Measurements from ENCODE around the gene NHLRC1. TPM values are rescaled to one million over a fixed set of nuclear protein-coding genes. Genes with fewer than 3 reads are reported as not detected.

The NHLRC1 gene
- total and polyA plus RNA-seq, 2 of the 13 experiments (the other 11 are each of a cell fraction or from before 2014, with no cell fraction given): 0.04 to 0.11 TPM

DNA sequence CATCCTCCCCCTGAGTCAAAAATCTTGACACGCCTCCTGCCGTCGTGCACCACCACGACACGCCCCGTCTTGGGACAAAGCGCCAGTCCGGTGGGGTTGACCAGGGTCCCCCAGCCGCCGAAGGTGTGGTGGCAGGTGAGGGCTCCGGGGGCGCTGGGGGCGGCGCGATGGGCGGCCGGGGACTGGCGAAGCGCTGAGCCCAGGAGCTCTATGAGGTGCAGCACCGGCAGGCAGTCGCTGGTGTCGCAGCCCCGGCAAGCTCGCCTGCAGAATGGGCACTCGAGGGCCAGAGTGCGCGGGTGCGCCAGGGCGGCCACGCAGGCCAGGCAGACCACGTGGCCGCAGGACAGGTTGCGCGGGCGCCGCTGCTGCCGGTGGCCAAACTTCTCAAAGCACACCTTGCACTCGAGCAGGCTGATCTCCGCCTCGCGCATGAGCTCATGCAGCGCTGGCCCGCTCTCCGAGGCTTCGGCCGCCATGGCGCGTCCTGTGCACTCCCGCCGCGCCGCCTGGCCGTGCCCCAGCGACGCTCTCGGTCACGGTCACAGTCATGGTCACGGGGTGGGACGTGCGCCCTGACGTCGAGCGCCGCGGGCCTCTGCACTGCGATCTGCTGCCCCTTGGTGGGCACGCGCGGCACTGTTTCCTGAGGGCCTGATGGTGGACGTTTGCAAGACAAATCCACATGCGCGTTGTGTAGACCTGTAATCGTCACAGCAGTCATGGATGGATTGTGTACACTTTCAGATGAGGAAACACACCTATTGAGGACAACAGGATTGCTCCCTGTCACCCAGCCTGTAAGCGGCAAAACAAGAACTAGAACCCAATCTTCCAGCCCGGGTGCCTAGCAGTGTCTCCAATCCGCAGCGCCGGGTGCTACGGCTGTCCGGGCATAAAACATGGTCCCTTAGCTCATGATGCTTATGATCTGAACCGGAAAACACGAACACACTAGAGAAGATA is at the start of gene NHLRC1 (continued):
- TF ChIP-seq, protein P1, sequence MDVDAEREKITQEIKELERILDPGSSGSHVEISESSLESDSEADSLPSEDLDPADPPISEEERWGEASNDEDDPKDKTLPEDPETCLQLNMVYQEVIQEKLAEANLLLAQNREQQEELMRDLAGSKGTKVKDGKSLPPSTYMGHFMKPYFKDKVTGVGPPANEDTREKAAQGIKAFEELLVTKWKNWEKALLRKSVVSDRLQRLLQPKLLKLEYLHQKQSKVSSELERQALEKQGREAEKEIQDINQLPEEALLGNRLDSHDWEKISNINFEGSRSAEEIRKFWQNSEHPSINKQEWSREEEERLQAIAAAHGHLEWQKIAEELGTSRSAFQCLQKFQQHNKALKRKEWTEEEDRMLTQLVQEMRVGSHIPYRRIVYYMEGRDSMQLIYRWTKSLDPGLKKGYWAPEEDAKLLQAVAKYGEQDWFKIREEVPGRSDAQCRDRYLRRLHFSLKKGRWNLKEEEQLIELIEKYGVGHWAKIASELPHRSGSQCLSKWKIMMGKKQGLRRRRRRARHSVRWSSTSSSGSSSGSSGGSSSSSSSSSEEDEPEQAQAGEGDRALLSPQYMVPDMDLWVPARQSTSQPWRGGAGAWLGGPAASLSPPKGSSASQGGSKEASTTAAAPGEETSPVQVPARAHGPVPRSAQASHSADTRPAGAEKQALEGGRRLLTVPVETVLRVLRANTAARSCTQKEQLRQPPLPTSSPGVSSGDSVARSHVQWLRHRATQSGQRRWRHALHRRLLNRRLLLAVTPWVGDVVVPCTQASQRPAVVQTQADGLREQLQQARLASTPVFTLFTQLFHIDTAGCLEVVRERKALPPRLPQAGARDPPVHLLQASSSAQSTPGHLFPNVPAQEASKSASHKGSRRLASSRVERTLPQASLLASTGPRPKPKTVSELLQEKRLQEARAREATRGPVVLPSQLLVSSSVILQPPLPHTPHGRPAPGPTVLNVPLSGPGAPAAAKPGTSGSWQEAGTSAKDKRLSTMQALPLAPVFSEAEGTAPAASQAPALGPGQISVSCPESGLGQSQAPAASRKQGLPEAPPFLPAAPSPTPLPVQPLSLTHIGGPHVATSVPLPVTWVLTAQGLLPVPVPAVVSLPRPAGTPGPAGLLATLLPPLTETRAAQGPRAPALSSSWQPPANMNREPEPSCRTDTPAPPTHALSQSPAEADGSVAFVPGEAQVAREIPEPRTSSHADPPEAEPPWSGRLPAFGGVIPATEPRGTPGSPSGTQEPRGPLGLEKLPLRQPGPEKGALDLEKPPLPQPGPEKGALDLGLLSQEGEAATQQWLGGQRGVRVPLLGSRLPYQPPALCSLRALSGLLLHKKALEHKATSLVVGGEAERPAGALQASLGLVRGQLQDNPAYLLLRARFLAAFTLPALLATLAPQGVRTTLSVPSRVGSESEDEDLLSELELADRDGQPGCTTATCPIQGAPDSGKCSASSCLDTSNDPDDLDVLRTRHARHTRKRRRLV (CRISPR knock-in tag; IDR thresholded peaks at IDR 0.05): peak; percentile 65; the same call in 1 of the 2 replicates
- 0 out of 2 replicates have a peak, but pooled peaks have one; percentile 12 for TF ChIP-seq TEAD2 (CRISPR knock-in tag; IDR thresholded peaks at IDR 0.05)
- TF ChIP-seq ATF7 (IDR thresholded peaks at IDR 0.05): no peak
- peak; percentile 90 for TF ChIP-seq ATF7 (CRISPR knock-in tag; IDR thresholded peaks at IDR 0.05)
- TF ChIP-seq RBAK (CRISPR knock-in tag; IDR thresholded peaks at IDR 0.05): no peak
- peak; percentile 91 for TF ChIP-seq JUN (CRISPR knock-in tag; IDR thresholded peaks at IDR 0.05)
- no peak for TF ChIP-seq HNF4G (IDR thresholded peaks at IDR 0.05; ENCODE audit: borderline replicate concordance, low read depth, low read length)
- TF ChIP-seq HNF4G (CRISPR knock-in tag; IDR thresholded peaks at IDR 0.05; ENCODE audit: borderline replicate concordance, low read depth): peak; percentile 72; the same call in 1 of the 2 replicates
- TF ChIP-seq KLF9 (CRISPR knock-in tag; IDR thresholded peaks at IDR 0.05; ENCODE audit: low read depth): peak; percentile 92; the same call in 1 of the 2 replicates
- TF ChIP-seq, protein P2, sequence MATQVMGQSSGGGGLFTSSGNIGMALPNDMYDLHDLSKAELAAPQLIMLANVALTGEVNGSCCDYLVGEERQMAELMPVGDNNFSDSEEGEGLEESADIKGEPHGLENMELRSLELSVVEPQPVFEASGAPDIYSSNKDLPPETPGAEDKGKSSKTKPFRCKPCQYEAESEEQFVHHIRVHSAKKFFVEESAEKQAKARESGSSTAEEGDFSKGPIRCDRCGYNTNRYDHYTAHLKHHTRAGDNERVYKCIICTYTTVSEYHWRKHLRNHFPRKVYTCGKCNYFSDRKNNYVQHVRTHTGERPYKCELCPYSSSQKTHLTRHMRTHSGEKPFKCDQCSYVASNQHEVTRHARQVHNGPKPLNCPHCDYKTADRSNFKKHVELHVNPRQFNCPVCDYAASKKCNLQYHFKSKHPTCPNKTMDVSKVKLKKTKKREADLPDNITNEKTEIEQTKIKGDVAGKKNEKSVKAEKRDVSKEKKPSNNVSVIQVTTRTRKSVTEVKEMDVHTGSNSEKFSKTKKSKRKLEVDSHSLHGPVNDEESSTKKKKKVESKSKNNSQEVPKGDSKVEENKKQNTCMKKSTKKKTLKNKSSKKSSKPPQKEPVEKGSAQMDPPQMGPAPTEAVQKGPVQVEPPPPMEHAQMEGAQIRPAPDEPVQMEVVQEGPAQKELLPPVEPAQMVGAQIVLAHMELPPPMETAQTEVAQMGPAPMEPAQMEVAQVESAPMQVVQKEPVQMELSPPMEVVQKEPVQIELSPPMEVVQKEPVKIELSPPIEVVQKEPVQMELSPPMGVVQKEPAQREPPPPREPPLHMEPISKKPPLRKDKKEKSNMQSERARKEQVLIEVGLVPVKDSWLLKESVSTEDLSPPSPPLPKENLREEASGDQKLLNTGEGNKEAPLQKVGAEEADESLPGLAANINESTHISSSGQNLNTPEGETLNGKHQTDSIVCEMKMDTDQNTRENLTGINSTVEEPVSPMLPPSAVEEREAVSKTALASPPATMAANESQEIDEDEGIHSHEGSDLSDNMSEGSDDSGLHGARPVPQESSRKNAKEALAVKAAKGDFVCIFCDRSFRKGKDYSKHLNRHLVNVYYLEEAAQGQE (IDR thresholded peaks at IDR 0.05; ENCODE audit: borderline replicate concordance in 1 of 2, low read depth in 1 of 2, low read length in 2 of 2): peak in 1 of 2 experiments; percentile 67; a peak in 1 of 4 replicates
- TF ChIP-seq, protein P3, sequence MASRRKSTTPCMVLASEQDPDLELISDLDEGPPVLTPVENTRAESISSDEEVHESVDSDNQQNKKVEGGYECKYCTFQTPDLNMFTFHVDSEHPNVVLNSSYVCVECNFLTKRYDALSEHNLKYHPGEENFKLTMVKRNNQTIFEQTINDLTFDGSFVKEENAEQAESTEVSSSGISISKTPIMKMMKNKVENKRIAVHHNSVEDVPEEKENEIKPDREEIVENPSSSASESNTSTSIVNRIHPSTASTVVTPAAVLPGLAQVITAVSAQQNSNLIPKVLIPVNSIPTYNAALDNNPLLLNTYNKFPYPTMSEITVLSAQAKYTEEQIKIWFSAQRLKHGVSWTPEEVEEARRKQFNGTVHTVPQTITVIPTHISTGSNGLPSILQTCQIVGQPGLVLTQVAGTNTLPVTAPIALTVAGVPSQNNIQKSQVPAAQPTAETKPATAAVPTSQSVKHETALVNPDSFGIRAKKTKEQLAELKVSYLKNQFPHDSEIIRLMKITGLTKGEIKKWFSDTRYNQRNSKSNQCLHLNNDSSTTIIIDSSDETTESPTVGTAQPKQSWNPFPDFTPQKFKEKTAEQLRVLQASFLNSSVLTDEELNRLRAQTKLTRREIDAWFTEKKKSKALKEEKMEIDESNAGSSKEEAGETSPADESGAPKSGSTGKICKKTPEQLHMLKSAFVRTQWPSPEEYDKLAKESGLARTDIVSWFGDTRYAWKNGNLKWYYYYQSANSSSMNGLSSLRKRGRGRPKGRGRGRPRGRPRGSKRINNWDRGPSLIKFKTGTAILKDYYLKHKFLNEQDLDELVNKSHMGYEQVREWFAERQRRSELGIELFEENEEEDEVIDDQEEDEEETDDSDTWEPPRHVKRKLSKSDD (CRISPR knock-in tag; IDR thresholded peaks at IDR 0.05; ENCODE audit: low read depth): peak; percentile 99
